RWPE1 (cell line): ENCODE measurements around the gene RAB31.
"Not testable (repeated sequence)": the region's sequence is repeated elsewhere in the genome, so short reads cannot be mapped to it uniquely, and the experiment has no call there.

Experiments
- CTCF ChIA-PET: fragments of 350-600 bp; sonication (Branson Sonifier 250); formaldehyde crosslinking; extraction: SDS; loops from one replicate; lab custom pipeline; 2021; lab: Yijun Ruan, JAX
- POLR2A ChIA-PET: fragments of 400-600 bp; formaldehyde crosslinking; extraction: SDS; loops from one replicate; lab custom pipeline; 2020; ENCODE audit warnings: antibody characterized with exemption; ENCODE audit not compliant: low non-redundant PET; lab: Yijun Ruan, JAX
- DNase-seq: peaks from one replicate; pipeline ENCODE4 v3.0.0; 2012; ENCODE audit warnings: low spot score
- H3K27ac ChIP-seq: fragments of 450-650 bp; 2 replicates; pipeline ENCODE4 v1.5.1; 2017
- CTCF ChIP-seq: fragments of 450-650 bp; conservative IDR thresholded peaks from 2 replicates; pipeline ENCODE4 v1.5.1; 2017; ENCODE audit warnings: low read depth, mild to moderate bottlenecking

Gene RAB31

GRCh38 chr18:9669016-9669415, 39.1 kb upstream of the RAB31 start:
- ChIA-PET POLR2A (interaction anchor here (0.6 kb wide), 1 partner anchor 53 kb away, joined by 4 read pairs; no protein-coding TSS in a partner anchor), CTCF (no interaction called here)
- no peak for DNase-seq
- no peak for TF ChIP-seq CTCF
- H3K27ac ChIP-seq = no peak overlapping the region

- CTCF ChIA-PET = no interaction called here
- TF ChIP-seq CTCF = no peak
- POLR2A ChIA-PET = no interaction called here
- peak overlapping the region; percentile 76 for H3K27ac ChIP-seq
- DNase-seq = peak; percentile 28
Observed at GRCh38 chr18:9671214-9671613, 36.9 kb upstream of the RAB31 start.

GRCh38 chr18:9673296-9674251, 34.5 kb upstream of the RAB31 start:
- peak; percentile 95 for DNase-seq
- ChIA-PET POLR2A (interaction anchor here (0.6 to 1.0 kb wide), 3 partner anchors 7 to 1661 kb away, joined by 3 to 9 read pairs (median 4); no protein-coding TSS in a partner anchor), CTCF (interaction anchor here (0.6 to 1.4 kb wide), 9 partner anchors 58 to 242 kb away, joined by 3 to 6 read pairs (median 4); no protein-coding TSS in a partner anchor)
- H3K27ac ChIP-seq = peak overlapping the region; percentile 79
- TF ChIP-seq CTCF = peak; percentile 40

GRCh38 chr18:9678216-9678615, 29.9 kb upstream of the RAB31 start:
- POLR2A ChIA-PET, H3K27ac ChIP-seq, DNase-seq: not testable (repeated sequence)
- CTCF ChIA-PET = interaction anchor here (0.8 kb wide), 1 partner anchor 47 kb away, joined by 3 read pairs; no protein-coding TSS in a partner anchor

- TF ChIP-seq CTCF = no peak
- no peak overlapping the region for H3K27ac ChIP-seq
- ChIA-PET CTCF (no interaction called here), POLR2A (interaction anchor here (0.7 kb wide), 1 partner anchor 257 kb away, joined by 3 read pairs; no protein-coding TSS in a partner anchor)
- DNase-seq = no peak
Observed at GRCh38 chr18:9679125-9679524, 29.0 kb upstream of the RAB31 start.

GRCh38 chr18:9681217-9681616, 26.9 kb upstream of the RAB31 start:
- TF ChIP-seq CTCF = no peak
- H3K27ac ChIP-seq = no peak overlapping the region
- POLR2A ChIA-PET = interaction anchor here (0.6 kb wide), 1 partner anchor 8 kb away, joined by 4 read pairs; no protein-coding TSS in a partner anchor
- CTCF ChIA-PET = interaction anchor here (0.8 to 1.1 kb wide), 2 partner anchors 69 to 1230 kb away, joined by 4 to 5 read pairs; no protein-coding TSS in a partner anchor
- no peak for DNase-seq
